Measurements from ENCODE around the gene NPAS3. TPM values are rescaled to one million over a fixed set of nuclear protein-coding genes. Genes with fewer than 3 reads are reported as not detected.

The NPAS3 gene
- total and polyA plus RNA-seq, 4 experiments from 2014 or later = not detected

GRCh38 chr14:33682760-33683159 is 744.1 kb downstream of the NPAS3 start:
- Histone ChIP-seq H3K27ac (ENCODE audit: low read depth, low read length) (no peak overlapping the region), H3K27me3 (ENCODE audit: insufficient read depth, low read length) (no peaks in the 10 kb centered on the region), H3K36me3 (ENCODE audit: insufficient read depth, low read length) (no peaks in the 10 kb centered on the region), H3K4me3 (ENCODE audit: low read length in 2 of 2) (no peak overlapping the region), H3K9me3 (ENCODE audit: control insufficient read depth in 1 of 2, low read length in 2 of 2) (no peaks in the 10 kb centered on the region), H3K4me1 (ENCODE audit: insufficient read depth, low read length) (no peaks in the 10 kb centered on the region)
- DNase-seq = no peak
- H3K9me3 Mint-ChIP-seq = peaks cover 0 to 1% (median 0%) of the 10 kb centered on the region in 8 donors
- H3K27ac Mint-ChIP-seq = no peak overlapping the region
- peaks cover 1 to 2% of the 10 kb centered on the region in 2 donors for H3K27me3 Mint-ChIP-seq
- no peaks in the 10 kb centered on the region for H3K36me3 Mint-ChIP-seq
- intact Hi-C loops (cut with micrococcal nuclease) = no loop called here
- ChIA-PET CTCF (ENCODE audit: partially characterized antibody) (no interaction called here), POLR2A (ENCODE audit: partially characterized antibody) (no interaction called here)
- no peaks in the 10 kb centered on the region for H3K4me1 Mint-ChIP-seq
- H3K4me3 Mint-ChIP-seq = no peak overlapping the region

DNA sequence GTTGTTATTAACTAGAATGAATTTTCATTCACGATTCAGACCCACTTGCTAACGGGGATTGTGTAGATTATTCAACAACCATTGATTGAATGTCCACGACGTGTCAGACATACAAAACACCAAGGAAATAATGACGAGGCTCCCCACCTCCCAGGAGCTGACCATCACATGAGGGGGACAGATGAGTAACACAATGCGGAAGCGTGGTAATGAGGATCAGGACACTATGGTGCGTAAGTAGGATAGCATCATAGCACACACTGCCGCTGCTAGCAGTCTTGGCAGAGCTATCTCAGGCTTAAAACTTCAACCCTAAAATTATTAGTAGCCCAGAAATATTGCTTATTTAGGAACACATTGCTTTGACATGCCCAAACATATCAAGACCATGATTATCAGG is 746.3 kb downstream of the NPAS3 start:
- H3K4me1 ChIP-seq (ENCODE audit: insufficient read depth, low read length) = no peaks in the 10 kb centered on the region
- H3K27me3 ChIP-seq (ENCODE audit: insufficient read depth, low read length) = no peaks in the 10 kb centered on the region
- Mint-ChIP-seq H3K36me3 (no peaks in the 10 kb centered on the region), H3K4me3 (no peak overlapping the region), H3K27me3 (peaks cover 1 to 2% of the 10 kb centered on the region in 2 donors), H3K27ac (no peak overlapping the region), H3K9me3 (peaks cover 0 to 1% (median 0%) of the 10 kb centered on the region in 8 donors), H3K4me1 (no peaks in the 10 kb centered on the region)
- intact Hi-C loops (cut with micrococcal nuclease) = no loop called here
- H3K4me3 ChIP-seq (ENCODE audit: low read length in 2 of 2) = no peak overlapping the region
- no peaks in the 10 kb centered on the region for H3K9me3 ChIP-seq (ENCODE audit: control insufficient read depth in 1 of 2, low read length in 2 of 2)
- no peak for DNase-seq
- no peak overlapping the region for H3K27ac ChIP-seq (ENCODE audit: low read depth, low read length)
- POLR2A ChIA-PET (ENCODE audit: partially characterized antibody) = no interaction called here
- CTCF ChIA-PET (ENCODE audit: partially characterized antibody) = no interaction called here
- H3K36me3 ChIP-seq (ENCODE audit: insufficient read depth, low read length) = no peaks in the 10 kb centered on the region

- POLR2A ChIA-PET (ENCODE audit: partially characterized antibody) = no interaction called here
- Histone ChIP-seq H3K4me1 (ENCODE audit: insufficient read depth, low read length) (no peaks in the 10 kb centered on the region), H3K27ac (ENCODE audit: low read depth, low read length) (no peak overlapping the region), H3K9me3 (ENCODE audit: control insufficient read depth in 1 of 2, low read length in 2 of 2) (no peaks in the 10 kb centered on the region), H3K4me3 (ENCODE audit: low read length in 2 of 2) (no peak overlapping the region), H3K27me3 (ENCODE audit: insufficient read depth, low read length) (no peaks in the 10 kb centered on the region), H3K36me3 (ENCODE audit: insufficient read depth, low read length) (no peaks in the 10 kb centered on the region)
- no peak for DNase-seq
- H3K36me3 Mint-ChIP-seq = no peaks in the 10 kb centered on the region
- no peaks in the 10 kb centered on the region for H3K4me1 Mint-ChIP-seq
- H3K4me3 Mint-ChIP-seq = no peak overlapping the region
- H3K9me3 Mint-ChIP-seq = peaks cover 0 to 1% (median 0%) of the 10 kb centered on the region in 8 donors
- H3K27me3 Mint-ChIP-seq = peaks cover 1 to 2% of the 10 kb centered on the region in 2 donors
- CTCF ChIA-PET (ENCODE audit: partially characterized antibody) = no interaction called here
- intact Hi-C loops (cut with micrococcal nuclease) = no loop called here
- H3K27ac Mint-ChIP-seq = no peak overlapping the region
These were observed 747.0 kb downstream of the NPAS3 start for GRCh38 chr14:33685698-33686097.

DNA sequence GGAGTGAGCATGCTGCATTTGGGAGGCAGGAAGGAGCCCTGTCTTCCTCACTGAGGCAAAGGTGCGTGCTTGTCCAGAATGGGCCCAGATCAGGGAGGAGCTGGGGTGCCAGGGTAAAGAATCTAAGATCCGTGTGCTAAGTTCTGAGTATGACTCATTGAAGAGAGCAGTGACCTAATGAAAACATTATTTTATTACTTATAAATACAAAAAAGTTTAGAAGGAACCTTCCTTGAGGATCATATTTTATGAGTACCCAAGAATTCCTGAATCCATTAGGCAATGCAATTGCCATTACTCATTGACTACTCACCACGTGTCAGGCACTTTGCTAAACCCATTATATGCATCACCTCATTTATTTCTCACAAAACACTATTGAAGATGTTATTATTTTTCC is 747.5 kb downstream of the NPAS3 start:
- Histone ChIP-seq H3K4me3 (ENCODE audit: low read length in 2 of 2) (no peak overlapping the region), H3K9me3 (ENCODE audit: control insufficient read depth in 1 of 2, low read length in 2 of 2) (no peaks in the 10 kb centered on the region), H3K27me3 (ENCODE audit: insufficient read depth, low read length) (no peaks in the 10 kb centered on the region), H3K27ac (ENCODE audit: low read depth, low read length) (no peak overlapping the region), H3K4me1 (ENCODE audit: insufficient read depth, low read length) (no peaks in the 10 kb centered on the region), H3K36me3 (ENCODE audit: insufficient read depth, low read length) (no peaks in the 10 kb centered on the region)
- peaks cover 0 to 1% (median 0%) of the 10 kb centered on the region in 8 donors for H3K9me3 Mint-ChIP-seq
- peaks cover 0 to 2% of the 10 kb centered on the region in 2 donors for H3K27me3 Mint-ChIP-seq
- no peaks in the 10 kb centered on the region for H3K4me1 Mint-ChIP-seq
- H3K27ac Mint-ChIP-seq = no peak overlapping the region
- ChIA-PET CTCF (ENCODE audit: partially characterized antibody) (no interaction called here), POLR2A (ENCODE audit: partially characterized antibody) (no interaction called here)
- no peak for DNase-seq
- H3K36me3 Mint-ChIP-seq = no peaks in the 10 kb centered on the region
- no peak overlapping the region for H3K4me3 Mint-ChIP-seq
- intact Hi-C loops (cut with micrococcal nuclease) = no loop called here

DNA sequence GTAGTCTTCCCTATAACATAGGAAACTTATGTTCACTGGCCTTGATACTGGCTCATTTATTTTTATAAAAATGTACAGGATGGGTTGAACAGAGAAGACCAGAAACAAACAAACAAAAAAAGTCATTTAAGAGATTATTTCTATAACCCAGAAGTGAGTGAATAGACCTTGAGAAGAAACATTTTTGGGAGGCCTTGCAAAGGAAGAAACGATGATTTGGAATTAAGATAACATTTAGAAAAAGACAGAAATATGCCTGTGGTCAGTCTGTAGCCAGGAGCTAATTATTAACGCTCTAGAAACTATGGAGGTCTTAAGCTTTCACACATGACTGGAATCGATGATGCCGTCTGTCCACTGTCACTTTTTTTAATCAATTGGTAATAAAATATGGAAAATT is 748.2 kb downstream of the NPAS3 start:
- CTCF ChIA-PET (ENCODE audit: partially characterized antibody) = no interaction called here
- peaks cover 0 to 2% of the 10 kb centered on the region in 2 donors for H3K27me3 Mint-ChIP-seq
- POLR2A ChIA-PET (ENCODE audit: partially characterized antibody) = no interaction called here

DNA sequence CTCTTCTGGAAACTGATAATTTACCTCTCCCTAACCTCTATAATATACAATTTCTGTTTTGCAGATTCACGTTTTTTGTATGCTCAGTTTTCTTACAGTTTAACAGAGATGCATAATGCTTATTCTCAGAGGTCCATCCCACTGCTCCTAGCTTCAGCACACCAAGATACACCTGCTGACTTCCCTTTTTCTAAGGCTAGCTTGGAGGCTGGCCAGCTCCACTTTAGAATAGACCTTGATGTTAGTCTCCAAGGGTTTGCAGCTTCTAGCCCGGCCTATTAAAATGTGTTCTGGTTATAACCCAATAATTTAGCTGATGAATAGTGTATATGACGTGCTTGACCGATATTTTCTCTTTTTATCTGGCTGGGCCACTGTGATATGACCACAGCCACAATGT is 751.0 kb downstream of the NPAS3 start:
- H3K9me3 ChIP-seq (ENCODE audit: control insufficient read depth in 1 of 2, low read length in 2 of 2) = no peaks in the 10 kb centered on the region
- Mint-ChIP-seq H3K27ac (no peak overlapping the region), H3K4me3 (no peak overlapping the region), H3K27me3 (peaks cover 1 to 2% of the 10 kb centered on the region in 2 donors), H3K36me3 (no peaks in the 10 kb centered on the region), H3K9me3 (no peaks in the 10 kb centered on the region), H3K4me1 (no peaks in the 10 kb centered on the region)
- intact Hi-C loops (cut with micrococcal nuclease) = no loop called here
- ChIA-PET POLR2A (ENCODE audit: partially characterized antibody) (no interaction called here), CTCF (ENCODE audit: partially characterized antibody) (no interaction called here)
- no peak overlapping the region for H3K4me3 ChIP-seq (ENCODE audit: low read length in 2 of 2)
- DNase-seq = no peak
- no peaks in the 10 kb centered on the region for H3K27me3 ChIP-seq (ENCODE audit: insufficient read depth, low read length)
- no peak overlapping the region for H3K27ac ChIP-seq (ENCODE audit: low read depth, low read length)
- no peaks in the 10 kb centered on the region for H3K4me1 ChIP-seq (ENCODE audit: insufficient read depth, low read length)
- no peaks in the 10 kb centered on the region for H3K36me3 ChIP-seq (ENCODE audit: insufficient read depth, low read length)

More for the DNA sequence above, 748.2 kb downstream of the NPAS3 start:
- no peaks in the 10 kb centered on the region for H3K9me3 ChIP-seq (ENCODE audit: control insufficient read depth in 1 of 2, low read length in 2 of 2)
- no peak overlapping the region for H3K4me3 ChIP-seq (ENCODE audit: low read length in 2 of 2)
- no peak overlapping the region for H3K27ac Mint-ChIP-seq
- H3K27ac ChIP-seq (ENCODE audit: low read depth, low read length) = no peak overlapping the region
- no peaks in the 10 kb centered on the region for H3K36me3 ChIP-seq (ENCODE audit: insufficient read depth, low read length)
- H3K4me1 ChIP-seq (ENCODE audit: insufficient read depth, low read length) = no peaks in the 10 kb centered on the region
- no peak overlapping the region for H3K4me3 Mint-ChIP-seq
- no peak for DNase-seq
- no peaks in the 10 kb centered on the region for H3K4me1 Mint-ChIP-seq
- no peaks in the 10 kb centered on the region for H3K27me3 ChIP-seq (ENCODE audit: insufficient read depth, low read length)
- no peaks in the 10 kb centered on the region for H3K36me3 Mint-ChIP-seq
- intact Hi-C loops (cut with micrococcal nuclease) = no loop called here
- peaks cover 0 to 1% (median 0%) of the 10 kb centered on the region in 8 donors for H3K9me3 Mint-ChIP-seq

GRCh38 chr14:33691907-33692306 is 753.2 kb downstream of the NPAS3 start:
- no peaks in the 10 kb centered on the region for H3K36me3 Mint-ChIP-seq
- Histone ChIP-seq H3K4me1 (ENCODE audit: insufficient read depth, low read length) (no peaks in the 10 kb centered on the region), H3K36me3 (ENCODE audit: insufficient read depth, low read length) (no peaks in the 10 kb centered on the region), H3K4me3 (ENCODE audit: low read length in 2 of 2) (no peak overlapping the region), H3K27ac (ENCODE audit: low read depth, low read length) (no peak overlapping the region), H3K27me3 (ENCODE audit: insufficient read depth, low read length) (no peaks in the 10 kb centered on the region), H3K9me3 (ENCODE audit: control insufficient read depth in 1 of 2, low read length in 2 of 2) (no peaks in the 10 kb centered on the region)
- intact Hi-C loops (cut with micrococcal nuclease) = no loop called here
- CTCF ChIA-PET (ENCODE audit: partially characterized antibody) = no interaction called here
- DNase-seq = no peak
- no peaks in the 10 kb centered on the region for H3K9me3 Mint-ChIP-seq
- no peak overlapping the region for H3K4me3 Mint-ChIP-seq
- POLR2A ChIA-PET (ENCODE audit: partially characterized antibody) = no interaction called here
- H3K4me1 Mint-ChIP-seq = no peaks in the 10 kb centered on the region
- H3K27me3 Mint-ChIP-seq = peaks cover 0 to 1% of the 10 kb centered on the region in 2 donors
- no peak overlapping the region for H3K27ac Mint-ChIP-seq

GRCh38 chr14:33692762-33693161 is 754.1 kb downstream of the NPAS3 start:
- Histone ChIP-seq H3K4me3 (ENCODE audit: low read length in 2 of 2) (no peak overlapping the region), H3K27me3 (ENCODE audit: insufficient read depth, low read length) (no peaks in the 10 kb centered on the region), H3K27ac (ENCODE audit: low read depth, low read length) (no peak overlapping the region), H3K36me3 (ENCODE audit: insufficient read depth, low read length) (no peaks in the 10 kb centered on the region), H3K4me1 (ENCODE audit: insufficient read depth, low read length) (no peaks in the 10 kb centered on the region), H3K9me3 (ENCODE audit: control insufficient read depth in 1 of 2, low read length in 2 of 2) (no peaks in the 10 kb centered on the region)
- intact Hi-C loops (cut with micrococcal nuclease) = no loop called here
- no peak for DNase-seq
- CTCF ChIA-PET (ENCODE audit: partially characterized antibody) = no interaction called here
- peaks cover 0 to 1% of the 10 kb centered on the region in 2 donors for H3K27me3 Mint-ChIP-seq
- no peaks in the 10 kb centered on the region for H3K9me3 Mint-ChIP-seq
- H3K4me1 Mint-ChIP-seq = no peaks in the 10 kb centered on the region
- H3K36me3 Mint-ChIP-seq = no peaks in the 10 kb centered on the region
- H3K27ac Mint-ChIP-seq = no peak overlapping the region
- POLR2A ChIA-PET (ENCODE audit: partially characterized antibody) = no interaction called here
- no peak overlapping the region for H3K4me3 Mint-ChIP-seq

Measured in CD4-positive, alpha-beta memory T cell (primary cell).